ENCODE data around the gene VAV3. TPM values are rescaled to one million over a fixed set of nuclear protein-coding genes. Genes with fewer than 3 reads are reported as not detected.

VAV3 gene
- total and polyA plus RNA-seq, 9 of the 15 experiments (the other 6 are each of a cell fraction or from before 2014, with no cell fraction given) = not detected

DNA sequence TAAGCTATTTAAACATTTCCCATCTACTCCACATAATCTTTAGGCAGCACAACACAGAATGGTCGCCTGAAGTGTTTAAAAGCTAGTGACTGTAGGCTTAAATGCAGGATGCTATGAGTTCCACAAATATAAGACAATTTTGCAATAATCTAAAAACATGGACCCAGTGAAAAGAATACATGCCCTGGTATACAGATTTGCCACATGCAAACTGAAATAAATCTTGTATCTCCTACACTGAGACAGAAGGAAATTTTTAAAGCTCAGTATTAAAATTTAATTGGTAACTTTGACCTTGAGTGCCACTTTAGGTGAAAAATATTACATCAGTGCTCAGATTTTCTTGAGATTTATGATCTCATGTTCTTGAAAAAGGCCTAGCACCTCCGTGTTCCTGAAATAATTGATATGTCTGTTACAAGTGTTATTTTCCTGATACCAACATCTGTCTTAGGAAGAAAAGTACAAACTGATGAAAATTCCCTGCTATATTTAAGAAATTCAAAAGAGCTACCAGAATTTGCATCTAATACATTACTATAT lies 285.5 kb downstream of the VAV3 start (continued):
- TF ChIP-seq, protein P1, sequence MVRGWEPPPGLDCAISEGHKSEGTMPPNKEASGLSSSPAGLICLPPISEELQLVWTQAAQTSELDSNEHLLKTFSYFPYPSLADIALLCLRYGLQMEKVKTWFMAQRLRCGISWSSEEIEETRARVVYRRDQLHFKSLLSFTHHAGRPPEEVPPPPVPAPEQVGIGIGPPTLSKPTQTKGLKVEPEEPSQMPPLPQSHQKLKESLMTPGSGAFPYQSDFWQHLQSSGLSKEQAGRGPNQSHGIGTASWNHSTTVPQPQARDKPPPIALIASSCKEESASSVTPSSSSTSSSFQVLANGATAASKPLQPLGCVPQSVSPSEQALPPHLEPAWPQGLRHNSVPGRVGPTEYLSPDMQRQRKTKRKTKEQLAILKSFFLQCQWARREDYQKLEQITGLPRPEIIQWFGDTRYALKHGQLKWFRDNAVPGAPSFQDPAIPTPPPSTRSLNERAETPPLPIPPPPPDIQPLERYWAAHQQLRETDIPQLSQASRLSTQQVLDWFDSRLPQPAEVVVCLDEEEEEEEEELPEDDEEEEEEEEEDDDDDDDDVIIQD (CRISPR knock-in tag; IDR thresholded peaks at IDR 0.05) = no peak
- TF ChIP-seq, protein P2, sequence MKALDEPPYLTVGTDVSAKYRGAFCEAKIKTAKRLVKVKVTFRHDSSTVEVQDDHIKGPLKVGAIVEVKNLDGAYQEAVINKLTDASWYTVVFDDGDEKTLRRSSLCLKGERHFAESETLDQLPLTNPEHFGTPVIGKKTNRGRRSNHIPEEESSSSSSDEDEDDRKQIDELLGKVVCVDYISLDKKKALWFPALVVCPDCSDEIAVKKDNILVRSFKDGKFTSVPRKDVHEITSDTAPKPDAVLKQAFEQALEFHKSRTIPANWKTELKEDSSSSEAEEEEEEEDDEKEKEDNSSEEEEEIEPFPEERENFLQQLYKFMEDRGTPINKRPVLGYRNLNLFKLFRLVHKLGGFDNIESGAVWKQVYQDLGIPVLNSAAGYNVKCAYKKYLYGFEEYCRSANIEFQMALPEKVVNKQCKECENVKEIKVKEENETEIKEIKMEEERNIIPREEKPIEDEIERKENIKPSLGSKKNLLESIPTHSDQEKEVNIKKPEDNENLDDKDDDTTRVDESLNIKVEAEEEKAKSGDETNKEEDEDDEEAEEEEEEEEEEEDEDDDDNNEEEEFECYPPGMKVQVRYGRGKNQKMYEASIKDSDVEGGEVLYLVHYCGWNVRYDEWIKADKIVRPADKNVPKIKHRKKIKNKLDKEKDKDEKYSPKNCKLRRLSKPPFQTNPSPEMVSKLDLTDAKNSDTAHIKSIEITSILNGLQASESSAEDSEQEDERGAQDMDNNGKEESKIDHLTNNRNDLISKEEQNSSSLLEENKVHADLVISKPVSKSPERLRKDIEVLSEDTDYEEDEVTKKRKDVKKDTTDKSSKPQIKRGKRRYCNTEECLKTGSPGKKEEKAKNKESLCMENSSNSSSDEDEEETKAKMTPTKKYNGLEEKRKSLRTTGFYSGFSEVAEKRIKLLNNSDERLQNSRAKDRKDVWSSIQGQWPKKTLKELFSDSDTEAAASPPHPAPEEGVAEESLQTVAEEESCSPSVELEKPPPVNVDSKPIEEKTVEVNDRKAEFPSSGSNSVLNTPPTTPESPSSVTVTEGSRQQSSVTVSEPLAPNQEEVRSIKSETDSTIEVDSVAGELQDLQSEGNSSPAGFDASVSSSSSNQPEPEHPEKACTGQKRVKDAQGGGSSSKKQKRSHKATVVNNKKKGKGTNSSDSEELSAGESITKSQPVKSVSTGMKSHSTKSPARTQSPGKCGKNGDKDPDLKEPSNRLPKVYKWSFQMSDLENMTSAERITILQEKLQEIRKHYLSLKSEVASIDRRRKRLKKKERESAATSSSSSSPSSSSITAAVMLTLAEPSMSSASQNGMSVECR (CRISPR knock-in tag; IDR thresholded peaks at IDR 0.05) = no peak
- TF ChIP-seq, protein P3, sequence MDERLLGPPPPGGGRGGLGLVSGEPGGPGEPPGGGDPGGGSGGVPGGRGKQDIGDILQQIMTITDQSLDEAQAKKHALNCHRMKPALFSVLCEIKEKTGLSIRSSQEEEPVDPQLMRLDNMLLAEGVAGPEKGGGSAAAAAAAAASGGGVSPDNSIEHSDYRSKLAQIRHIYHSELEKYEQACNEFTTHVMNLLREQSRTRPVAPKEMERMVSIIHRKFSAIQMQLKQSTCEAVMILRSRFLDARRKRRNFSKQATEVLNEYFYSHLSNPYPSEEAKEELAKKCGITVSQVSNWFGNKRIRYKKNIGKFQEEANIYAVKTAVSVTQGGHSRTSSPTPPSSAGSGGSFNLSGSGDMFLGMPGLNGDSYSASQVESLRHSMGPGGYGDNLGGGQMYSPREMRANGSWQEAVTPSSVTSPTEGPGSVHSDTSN (CRISPR knock-in tag; IDR thresholded peaks at IDR 0.05; ENCODE audit: low read depth) = no peak
- TF ChIP-seq, protein P3 (tag; conservative IDR thresholded peaks at IDR 0.05; ENCODE audit: low read depth) = no peak
- TF ChIP-seq ZNF311 (CRISPR knock-in tag; IDR thresholded peaks at IDR 0.05) = no peak
- TF ChIP-seq HEY1 (CRISPR knock-in tag; IDR thresholded peaks at IDR 0.05; ENCODE audit: borderline replicate concordance) = no peak
- TF ChIP-seq NCOA6 (IDR thresholded peaks at IDR 0.05) = no peak
- no peak for TF ChIP-seq PTRF (tag; IDR thresholded peaks at IDR 0.05)
